Stimulated activated CD4-positive, alpha-beta T cell treated with anti-CD3 and anti-CD28 coated beads, Interleukin-12 subunit alpha, Interleukin-12 subunit beta, amount 100 ng/mL, for 48 hours (primary cell): ENCODE results near the gene CMTM6.
"Not testable (repeated sequence)": the region's sequence is repeated elsewhere in the genome, so short reads cannot be mapped to it uniquely, and the experiment has no call there.

Experiments
- DNase-seq, 3 donors: peaks; one replicate each; pipeline ENCODE4 v3.0.0-alpha.2; 2020; ENCODE audit warnings: low read depth in 2 of 3, low spot score in 1 of 3

The CMTM6 gene

DNA sequence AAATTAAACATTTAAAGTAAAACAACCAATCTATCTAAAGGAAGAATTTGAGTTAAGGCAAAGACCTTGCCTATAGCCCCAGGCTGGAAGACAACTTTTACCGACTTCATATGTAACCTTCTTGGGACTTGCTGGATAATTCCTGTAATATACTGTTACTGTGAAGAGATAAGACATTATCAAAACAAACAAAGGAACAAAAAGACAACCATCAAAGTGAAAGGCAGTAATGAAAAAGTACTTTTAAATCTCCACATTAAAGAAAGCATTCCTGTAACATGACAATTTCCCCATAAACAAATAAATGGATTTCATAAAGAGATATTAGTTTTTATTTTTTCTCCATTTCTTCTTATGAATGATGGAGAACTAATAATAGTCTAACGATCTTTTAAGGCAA lies 2.4 kb downstream of the CMTM6 start:
- DNase-seq, result no peak

DNA sequence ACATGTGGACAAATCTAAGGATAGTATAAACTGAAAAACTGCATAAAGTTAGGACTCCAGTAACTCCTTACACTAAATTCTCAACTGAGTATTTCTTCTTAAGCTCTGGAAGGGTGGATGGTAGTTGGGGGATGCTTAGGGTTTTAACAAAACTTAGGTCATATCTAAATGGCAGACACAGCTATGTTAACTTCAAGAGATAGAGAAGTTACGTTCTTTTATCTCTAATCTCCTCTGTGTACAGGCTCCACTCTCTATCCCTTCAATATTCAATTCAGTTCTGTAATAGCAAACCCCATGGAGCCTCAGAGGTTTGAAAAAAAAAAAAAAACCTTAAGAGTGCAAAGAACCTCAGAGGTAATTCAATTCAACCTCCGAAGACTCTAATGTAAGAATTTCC lies 3.1 kb downstream of the CMTM6 start:
- no peak for DNase-seq

DNA sequence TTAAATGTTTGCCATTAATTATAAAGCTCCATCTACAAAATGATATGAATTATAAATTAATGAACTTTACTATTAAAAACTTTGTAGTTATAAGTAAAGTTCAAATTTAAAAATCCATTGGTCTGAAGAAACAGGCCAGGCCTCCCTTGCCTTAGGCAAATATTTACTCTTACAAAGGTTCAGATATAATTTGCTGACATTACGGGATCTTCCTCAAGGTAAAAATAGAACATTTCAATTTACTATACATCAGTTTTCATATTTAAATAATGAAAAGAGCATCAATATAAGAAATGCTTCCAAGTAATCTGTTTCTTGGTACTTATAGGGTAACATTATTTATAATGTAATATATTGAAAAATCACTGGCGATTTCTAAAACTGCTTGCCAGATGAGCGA lies 3.7 kb downstream of the CMTM6 start:
- no peak for DNase-seq

DNA sequence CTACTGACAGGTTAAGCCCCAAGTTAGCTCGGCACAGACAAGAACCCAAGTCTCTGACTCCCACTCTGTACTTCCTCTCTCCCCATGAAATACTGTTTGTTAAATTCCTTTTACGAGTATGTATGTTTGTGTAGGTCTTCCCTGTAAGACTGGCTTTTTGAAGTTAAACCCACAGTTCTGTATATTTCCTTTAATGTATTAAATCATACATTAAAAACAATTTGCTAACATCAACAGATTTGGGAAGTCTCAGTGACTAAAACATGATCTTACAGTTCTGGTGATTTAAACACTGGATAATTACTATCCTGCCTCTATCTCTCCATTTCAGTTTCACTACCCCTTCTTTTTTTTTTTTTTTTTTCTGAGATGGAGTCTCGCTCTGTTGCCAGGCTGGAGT lies 4.4 kb downstream of the CMTM6 start:
- no peak for DNase-seq

DNA sequence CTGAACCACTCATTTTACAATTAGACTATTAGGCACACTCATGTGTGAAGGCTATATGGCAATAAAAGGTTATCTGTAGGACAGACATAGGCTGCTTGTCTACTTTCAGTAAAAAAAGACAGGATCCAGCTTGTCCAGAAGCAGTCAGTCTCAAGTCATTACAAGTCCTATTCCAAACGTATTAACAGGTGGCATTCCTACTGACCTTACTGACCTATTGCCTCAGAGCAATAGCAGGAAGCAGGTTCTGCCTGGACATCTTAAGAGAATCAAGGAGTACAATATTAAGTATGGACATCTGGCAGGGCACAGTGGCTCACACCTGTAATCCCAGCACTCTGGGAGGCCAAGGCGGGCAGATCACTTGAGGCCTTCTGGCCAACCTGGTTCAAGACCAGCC lies 7.0 kb downstream of the CMTM6 start:
- DNase-seq, result no peak

DNA sequence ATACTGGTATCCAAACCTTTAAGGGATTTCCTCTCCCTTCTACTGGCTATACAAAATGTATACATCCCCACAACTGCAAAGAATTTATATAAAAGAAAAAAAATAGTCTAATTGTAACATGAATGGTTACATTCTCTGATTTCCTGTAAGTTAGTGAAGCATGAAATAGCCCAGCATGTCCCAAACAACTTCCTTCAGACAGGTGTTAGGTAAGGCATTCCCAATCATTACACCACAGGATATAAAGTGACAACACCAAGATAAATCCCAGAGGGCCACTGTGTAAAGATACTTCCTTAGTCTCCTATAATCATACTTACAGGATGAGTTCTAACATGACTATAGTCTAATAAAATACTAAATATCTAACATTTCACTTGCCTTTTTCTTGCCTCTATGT lies 7.6 kb downstream of the CMTM6 start:
- DNase-seq, result no peak

DNA sequence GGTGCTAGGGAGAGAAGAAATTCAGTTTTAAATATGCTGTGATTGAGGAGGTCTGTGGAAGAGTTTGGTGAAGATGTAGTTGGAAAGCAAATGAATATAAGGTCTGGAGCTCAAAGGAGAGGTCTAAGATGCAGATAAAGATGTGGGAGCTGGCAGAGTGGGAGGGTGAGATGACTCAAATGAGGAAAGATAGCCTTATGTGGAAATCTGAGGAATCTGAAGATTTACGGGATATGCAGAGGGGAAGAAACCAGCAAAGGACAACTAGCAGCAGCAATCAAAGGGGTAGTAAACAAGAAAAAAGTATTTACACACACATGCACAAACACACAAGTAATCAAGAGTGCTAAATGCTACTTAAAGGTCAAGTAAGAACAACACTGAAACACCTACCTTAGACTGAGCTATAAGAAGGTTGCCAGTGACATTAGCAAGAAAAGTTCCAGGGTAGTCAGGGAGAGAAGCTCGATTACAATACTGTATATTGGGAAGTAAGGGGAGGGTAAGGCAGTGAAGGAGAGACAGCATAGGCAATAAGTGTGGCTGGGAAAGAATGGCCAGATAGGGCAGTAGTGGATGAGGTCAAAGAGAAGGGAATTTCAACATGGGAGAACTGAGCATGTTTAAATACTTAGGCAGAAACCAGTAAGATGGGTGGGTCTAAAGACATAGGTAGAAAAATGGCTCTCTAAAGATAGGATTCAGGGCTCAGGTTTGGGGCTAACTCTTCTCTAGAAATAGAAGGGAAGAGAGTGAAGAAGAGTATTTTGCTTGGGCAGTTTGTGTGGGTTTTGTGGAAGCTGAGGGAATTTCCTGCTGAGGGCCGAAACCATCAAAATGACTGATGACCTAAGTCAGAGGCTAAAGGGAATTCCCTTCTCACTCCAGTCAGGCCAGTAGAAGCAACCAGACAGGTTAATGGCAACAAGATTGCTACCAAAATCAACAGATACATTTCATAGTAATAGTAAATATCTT lies 8.9 kb downstream of the CMTM6 start:
- peak in 1 of 3 donors; percentile 15 for DNase-seq

DNA sequence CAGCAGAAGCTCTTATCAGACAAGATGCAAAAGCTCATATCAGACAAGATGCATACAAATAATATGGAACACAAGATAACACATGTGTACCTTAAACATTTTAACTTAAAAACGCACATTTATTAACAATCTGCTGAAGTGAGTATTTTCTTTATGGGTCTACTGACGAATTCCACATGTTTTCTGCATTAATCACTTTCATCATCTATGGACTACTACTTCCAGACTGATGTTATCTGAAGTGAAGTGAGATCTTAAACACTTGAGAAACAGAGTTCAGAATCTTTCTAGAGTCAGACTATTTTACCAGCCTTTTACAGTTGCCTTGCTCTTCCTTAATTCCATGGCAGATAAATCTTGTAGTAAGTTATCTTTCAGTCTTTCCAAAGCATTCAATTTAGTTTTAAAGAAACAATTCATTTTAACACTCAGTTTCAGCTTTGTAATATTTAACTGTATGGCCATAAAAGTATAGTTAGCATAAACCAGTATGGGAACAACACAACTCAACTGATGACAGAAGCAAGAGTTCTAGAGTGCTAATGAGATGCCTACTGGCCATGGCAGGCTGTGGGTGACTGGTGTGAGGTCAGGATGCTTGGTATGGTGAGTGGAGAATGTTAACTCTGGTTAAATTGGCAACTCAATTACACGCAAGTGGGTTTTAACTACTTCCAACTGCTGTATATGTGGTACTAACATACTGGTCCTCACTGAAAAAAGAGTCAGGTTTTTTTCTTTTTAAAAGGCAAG lies 9.8 kb downstream of the CMTM6 start:
- no peak for DNase-seq

DNA sequence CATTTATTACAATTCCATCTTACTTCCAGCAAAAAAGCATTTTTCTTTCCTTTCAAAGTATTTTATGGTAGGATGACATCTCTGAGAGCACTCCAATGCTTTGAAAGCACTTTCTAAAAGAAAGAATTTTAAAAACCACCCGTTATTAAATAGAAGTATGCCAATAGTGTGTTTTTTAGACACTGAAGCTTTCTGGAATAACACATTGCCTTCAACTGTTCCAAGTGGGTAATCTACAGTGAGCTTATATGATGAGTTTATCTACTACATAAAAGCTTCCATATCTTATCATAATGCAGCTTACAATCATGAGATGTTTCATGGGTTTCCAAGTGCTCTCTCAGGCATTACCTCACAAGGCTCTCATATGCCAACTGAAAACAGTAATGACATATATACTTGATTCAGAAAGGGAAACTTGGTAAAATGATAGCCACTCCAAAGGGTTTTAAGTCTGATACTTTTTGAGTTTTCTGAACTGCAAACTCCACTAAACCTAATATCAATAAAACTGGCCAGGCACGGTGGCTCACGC lies 14.1 kb downstream of the CMTM6 start:
- DNase-seq, result no peak

DNA sequence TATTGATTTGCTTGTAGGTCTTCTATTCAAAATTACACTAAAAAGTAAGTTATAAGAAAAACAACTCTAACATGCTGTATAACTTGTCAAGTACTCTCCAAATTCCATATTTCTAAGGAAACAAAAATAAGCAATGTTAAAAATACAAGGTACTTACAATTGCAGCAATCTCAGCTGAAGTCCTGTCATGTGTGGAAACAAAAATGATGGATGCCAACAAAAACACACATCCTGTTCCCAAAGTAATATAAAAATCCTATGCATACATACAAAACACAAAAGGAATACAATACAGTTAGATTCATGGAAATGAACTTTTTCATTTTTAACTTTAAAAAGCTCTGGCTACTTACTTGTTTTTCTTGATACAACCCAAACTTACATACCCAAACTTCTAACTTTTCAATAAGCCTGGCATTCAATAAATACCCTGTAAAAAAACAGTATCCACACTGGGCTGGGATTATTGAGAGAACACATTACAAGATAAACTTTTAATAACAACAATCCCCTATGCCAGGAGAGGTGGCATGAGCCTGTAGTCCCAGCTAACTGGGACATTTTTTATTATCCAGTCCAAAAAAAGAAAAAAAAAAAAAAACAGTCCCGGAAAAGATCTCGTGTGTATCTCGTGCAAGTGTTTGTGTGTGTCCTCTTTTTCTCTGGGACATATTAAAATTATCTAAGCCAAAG lies 14.7 kb downstream of the CMTM6 start:
- DNase-seq, result no peak

DNA sequence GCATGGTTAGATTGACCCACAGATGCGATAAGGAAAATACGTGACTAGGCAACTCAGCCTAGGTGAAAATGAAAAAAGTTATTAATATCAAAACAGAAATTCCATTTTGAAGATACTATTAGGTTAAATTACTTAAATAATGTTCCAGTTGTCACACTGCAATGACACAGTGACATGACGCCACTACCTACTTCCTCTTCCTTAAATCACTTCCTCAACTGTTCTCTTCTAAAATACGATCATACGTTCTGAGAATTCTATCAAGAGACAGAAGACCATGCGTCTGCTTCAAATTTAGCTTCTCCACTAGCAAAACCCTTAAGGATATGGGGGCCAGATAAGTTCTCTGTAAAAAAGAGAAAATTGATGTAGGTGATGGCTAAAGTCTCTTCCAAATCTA lies 18.2 kb downstream of the CMTM6 start:
- no peak for DNase-seq

DNA sequence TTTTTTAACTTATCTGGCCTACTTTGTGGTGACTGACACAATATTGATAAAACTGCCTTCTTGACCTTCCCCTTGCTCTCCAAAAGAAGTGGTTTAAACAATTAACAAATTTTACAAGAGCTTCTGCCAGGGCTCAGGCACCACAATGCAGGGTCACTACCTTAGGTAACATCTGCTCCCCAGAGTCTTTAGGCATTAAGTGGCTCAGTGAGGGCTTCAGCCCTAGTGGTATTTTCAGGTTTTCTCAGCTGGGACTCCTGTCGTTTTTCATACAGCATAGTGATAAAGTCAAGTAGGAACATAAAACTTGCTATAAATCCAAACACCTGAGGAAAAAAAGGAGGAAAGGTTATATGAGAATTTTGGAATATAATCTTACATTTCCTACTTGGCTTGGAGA lies 18.9 kb downstream of the CMTM6 start:
- DNase-seq, result no peak

DNA sequence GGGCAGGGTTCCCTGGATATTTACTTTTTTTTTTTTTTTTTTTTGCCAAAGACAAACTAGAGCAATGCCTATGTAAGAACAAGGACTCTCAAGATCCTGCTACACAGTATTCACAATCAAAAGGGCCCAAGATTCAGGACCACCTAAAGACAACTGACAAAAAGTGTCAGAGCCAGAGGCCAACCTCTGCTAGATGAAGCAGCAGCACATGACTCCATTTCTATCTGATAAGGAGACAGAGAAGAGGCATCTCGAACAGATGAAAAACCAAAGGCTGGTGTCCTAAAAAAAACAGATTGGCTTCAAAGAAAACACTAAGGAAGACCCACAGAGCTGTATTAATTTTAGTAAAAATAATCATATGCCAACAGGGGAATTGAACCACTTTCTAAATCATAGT lies 20.0 kb downstream of the CMTM6 start:
- DNase-seq, result no peak

DNA sequence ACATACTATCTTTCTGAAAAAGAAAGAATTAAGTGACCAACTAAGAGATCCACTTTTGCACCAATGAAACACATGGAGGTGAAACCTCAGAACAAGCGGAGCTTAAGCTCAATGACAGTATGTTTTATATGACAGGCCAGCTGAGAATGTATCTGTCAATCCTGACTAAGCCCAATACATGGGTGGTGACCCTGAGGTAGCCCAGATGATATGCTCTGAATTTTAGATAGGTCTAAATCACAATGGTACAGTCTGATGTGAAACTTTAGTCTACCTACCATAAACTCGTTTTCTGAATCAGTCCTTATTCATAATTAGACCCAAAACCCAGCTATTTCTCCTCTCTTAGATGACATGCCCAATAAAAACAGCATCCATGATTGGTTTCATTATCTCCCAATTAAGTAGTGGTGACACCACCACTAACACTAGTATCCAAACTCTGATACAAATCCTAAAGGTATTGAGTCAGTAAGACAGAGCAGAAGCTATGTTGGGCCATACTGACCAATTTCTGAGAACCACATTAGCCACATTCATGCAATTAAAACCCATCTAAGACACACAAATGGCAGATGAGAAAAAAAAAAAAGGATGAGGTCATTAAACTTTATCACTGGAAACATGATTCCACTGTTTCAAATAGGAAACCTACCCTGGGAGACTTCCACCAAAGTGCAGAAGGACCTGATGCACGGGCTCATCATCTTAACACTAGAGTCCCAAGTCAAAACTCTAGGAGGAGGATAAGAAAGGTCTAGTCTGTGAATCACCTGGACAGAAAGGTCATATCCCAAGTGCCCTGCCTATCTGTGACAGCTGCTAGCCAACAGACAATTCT lies 20.6 kb downstream of the CMTM6 start:
- no peak for DNase-seq

DNA sequence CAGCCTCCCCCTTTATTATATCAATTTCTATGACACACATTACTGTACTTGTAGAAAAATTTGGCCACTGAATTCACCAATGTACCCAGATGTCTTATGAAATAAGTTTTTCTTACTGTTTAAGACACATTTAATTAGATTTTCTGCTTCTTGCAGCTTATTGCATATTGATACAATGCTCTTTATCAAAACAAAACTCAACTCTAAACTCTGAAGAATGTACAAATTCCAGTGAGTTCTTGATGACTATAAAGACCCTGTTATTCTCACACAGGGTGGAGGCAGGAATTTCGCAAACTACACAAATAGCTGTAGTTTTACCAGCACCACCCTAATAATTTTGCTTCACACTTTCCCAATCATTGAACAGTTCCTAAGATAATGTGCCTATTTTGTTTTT lies 22.0 kb downstream of the CMTM6 start:
- no peak for DNase-seq

DNA sequence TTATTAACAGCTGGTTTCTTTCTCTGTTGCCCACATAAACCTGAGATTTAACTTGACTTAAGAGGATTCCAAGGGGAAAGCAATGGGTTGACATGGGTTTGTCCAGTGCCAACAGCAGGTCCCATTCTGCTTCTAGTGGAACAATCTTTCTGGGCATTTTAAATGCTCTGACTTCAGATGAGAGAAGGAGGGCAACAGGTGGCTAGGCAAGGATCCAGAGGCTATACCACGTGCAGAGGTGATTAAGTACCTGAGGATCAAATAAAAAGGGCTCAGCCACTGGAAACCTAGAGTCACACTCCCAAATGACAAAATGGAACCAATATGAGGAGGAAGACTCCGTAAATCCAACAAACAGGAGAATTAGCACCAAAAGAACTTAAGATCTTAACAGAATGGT lies 28.5 kb downstream of the CMTM6 start:
- DNase-seq, result no peak

DNA sequence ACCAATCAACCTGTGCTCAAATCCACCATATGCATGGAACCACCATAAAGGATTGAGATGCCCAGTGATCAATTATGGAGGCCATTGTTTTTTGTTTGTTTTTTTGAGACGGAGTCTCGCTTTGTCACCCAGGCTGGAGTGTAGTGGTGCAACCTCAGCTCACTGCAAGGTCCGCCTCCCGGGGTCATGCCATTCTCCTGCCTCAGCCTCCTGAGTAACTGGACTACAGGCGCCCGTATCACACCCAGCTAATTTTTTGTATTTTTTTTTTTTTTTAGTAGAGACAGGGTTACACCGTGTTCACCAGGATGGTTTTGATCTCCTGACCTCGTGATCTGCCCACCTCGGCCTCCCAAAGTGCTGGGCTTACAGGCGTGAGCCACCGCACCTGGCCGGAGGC lies 30.5 kb downstream of the CMTM6 start:
- DNase-seq, result not testable (repeated sequence)

DNA sequence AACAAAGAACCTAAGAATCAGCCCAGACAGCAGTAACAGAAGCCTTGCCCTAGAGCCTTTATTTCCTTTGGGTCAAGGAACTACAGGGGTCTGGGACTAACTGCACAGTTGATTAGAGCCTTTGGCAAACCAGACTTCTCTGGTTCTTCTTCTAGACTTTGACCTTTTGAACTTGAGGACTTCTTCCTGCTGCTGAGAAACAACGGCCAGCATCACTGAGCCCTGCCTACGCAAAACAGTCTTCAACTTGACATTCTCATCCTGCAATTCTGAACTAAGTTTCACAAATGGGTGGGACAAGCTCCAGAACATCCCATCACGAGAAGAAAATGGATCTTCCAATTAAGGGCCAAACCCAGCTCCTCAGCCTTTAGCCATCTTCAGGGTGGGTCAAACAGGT lies 31.4 kb downstream of the CMTM6 start:
- DNase-seq, result no peak

DNA sequence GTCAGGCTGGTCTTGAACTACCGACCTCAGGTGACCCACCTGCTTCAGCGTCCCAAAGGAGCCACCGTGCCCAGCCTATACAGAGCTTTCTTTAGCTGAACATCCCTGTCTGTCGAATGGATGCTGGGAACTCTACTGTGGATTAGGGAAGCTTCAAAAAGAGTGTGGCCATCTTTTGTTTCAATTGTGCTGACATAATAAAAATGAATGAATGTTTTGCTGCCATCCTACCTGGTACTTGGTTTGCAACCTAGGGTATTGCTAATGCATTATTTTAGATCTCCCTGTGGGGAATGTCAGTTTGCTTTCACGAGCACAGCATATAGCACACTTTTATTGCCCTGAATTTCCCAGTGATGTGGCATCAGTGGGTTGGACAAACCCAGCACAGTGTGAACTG lies 32.3 kb downstream of the CMTM6 start:
- no peak for DNase-seq

DNA sequence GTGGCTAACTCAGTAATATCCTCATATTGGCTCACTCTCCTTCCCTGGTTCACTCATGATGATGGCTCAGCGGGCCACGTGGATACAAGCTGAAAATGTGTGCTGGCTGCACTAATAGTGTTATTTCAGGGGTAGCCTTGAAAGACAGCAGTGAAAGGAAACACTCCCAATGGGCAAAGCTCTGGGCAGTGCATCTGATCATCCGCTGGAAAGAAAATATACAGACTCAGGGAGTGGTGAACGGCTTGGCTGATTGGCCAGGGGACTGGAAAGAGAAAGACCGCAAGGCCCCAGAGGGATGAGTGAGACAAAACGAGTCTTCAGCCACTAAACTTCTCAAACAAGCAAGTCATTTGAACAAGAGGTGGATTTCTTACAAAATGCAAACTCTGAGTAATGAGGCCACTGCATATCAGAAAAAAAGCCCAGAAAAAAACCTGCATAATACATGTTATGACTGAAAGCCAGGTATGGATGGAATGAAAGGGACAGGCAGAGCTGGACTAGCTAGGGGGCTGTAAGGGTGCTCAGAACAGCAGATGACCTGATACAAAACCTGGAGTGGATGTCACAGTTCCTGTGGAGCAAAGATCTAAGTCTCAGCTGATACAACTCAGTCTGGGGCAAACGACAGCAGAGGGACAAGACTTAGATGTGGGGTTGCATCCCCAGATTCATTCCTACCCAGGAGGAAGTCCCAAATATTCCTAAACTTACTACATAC lies 33.3 kb downstream of the CMTM6 start:
- no peak for DNase-seq
